CD14-positive monocyte (primary cell): ENCODE results near the gene CAPSL. TPM values are rescaled to one million over a fixed set of nuclear protein-coding genes. Genes with fewer than 3 reads are reported as not detected.
A peak's percentile ranks its signal among the peaks of the same experiment; 100 is the strongest.

ENCODE experiments used
- DNase-seq, 3 donors: peaks; one replicate each; pipeline ENCODE4 v3.0.0-alpha.2; 2011 to 2022
- H2AFZ ChIP-seq: 2 replicates; pipeline ENCODE4 v1.6.0; 2012; ENCODE audit warnings: mild to moderate bottlenecking, low read depth, low read length, inconsistent platforms; ENCODE audit not compliant: insufficient read depth, poor library complexity, severe bottlenecking
- H3K27ac ChIP-seq, 2 donors: 1 replicate in 1 of 2; 2 replicates in 1 of 2; pipeline ENCODE4 v1.5.1; 2012 to 2013; ENCODE audit warnings: low read length in 2 of 2, control low read depth in 1 of 2, inconsistent platforms in 1 of 2, low read depth in 1 of 2, mild to moderate bottlenecking in 1 of 2
- H3K27me3 ChIP-seq, 2 donors: one replicate each; pipeline versions ENCODE4 v1.6.0 to v1.6.1; 2011 to 2013; ENCODE audit warnings: low read length in 2 of 2; ENCODE audit not compliant: control insufficient read depth in 2 of 2, insufficient read depth in 2 of 2
- H3K36me3 ChIP-seq, 2 donors: replicated peaks in 1 of 2; 1 replicate in 1 of 2; 2 replicates in 1 of 2; pipeline versions ENCODE4 v1.5.1 to v1.6.1; 2012 to 2013; ENCODE audit warnings: low read length in 2 of 2, control low read depth in 1 of 2, inconsistent platforms in 1 of 2, mild to moderate bottlenecking in 1 of 2; ENCODE audit not compliant: insufficient read depth in 2 of 2, control insufficient read depth in 1 of 2
- H3K4me1 ChIP-seq, 2 donors: 1 replicate in 1 of 2; 2 replicates in 1 of 2; pipeline versions ENCODE4 v1.5.1 to v1.6.1; 2012 to 2013; ENCODE audit warnings: low read length in 2 of 2, control low read depth in 1 of 2, inconsistent platforms in 1 of 2, mild to moderate bottlenecking in 1 of 2, moderate library complexity in 1 of 2; ENCODE audit not compliant: insufficient read depth in 2 of 2, control insufficient read depth in 1 of 2
- H3K4me2 ChIP-seq: replicated peaks from 2 replicates; pipeline ENCODE3; 2012; ENCODE audit warnings: low read length, moderate library complexity, mild to moderate bottlenecking; ENCODE audit not compliant: poor library complexity, severe bottlenecking; ENCODE audit errors: extremely low read depth
- H3K4me3 ChIP-seq, 3 experiments: fragments of 200-600 bp in 1 of 3; sonication (generic) in 1 of 3; replicated peaks in 1 of 3; 1 replicate in 2 of 3; 2 replicates in 1 of 3; pipeline ENCODE4 v1.5.1; 2011 to 2013; ENCODE audit warnings: low read length in 3 of 3, mild to moderate bottlenecking in 3 of 3, control low read depth in 2 of 3, low read depth in 2 of 3, inconsistent platforms in 1 of 3, moderate library complexity in 1 of 3
- H3K79me2 ChIP-seq: 2 replicates; pipeline ENCODE4 v1.6.0; 2012; ENCODE audit warnings: mild to moderate bottlenecking, control low read depth, inconsistent platforms, low read length, moderate library complexity; ENCODE audit not compliant: insufficient read depth
- H3K9ac ChIP-seq: 2 replicates; pipeline ENCODE4 v1.6.0; 2017; ENCODE audit warnings: low read length, mild to moderate bottlenecking; ENCODE audit not compliant: insufficient read depth, poor library complexity, severe bottlenecking
- H3K9me3 ChIP-seq, 2 donors: replicated peaks in 1 of 2; 1 replicate in 1 of 2; 2 replicates in 1 of 2; pipeline versions ENCODE4 v1.5.1 to v1.6.1; 2012 to 2013; ENCODE audit warnings: low read length in 2 of 2, control low read depth in 1 of 2; ENCODE audit not compliant: control insufficient read depth in 1 of 2, insufficient read depth in 1 of 2
- H4K20me1 ChIP-seq: 2 replicates; pipeline ENCODE4 v1.6.0; 2012; ENCODE audit warnings: mild to moderate bottlenecking, low read length, control low read depth, moderate library complexity; ENCODE audit not compliant: insufficient read depth
- H3K27ac Mint-ChIP-seq, 7 donors: one replicate each; pipeline ENCODE4 v1.8.0; 2020; ENCODE audit warnings: mild to moderate bottlenecking in 7 of 7, mixed read lengths in 7 of 7, moderate library complexity in 6 of 7, inconsistent platforms in 2 of 7
- H3K27me3 Mint-ChIP-seq, 3 donors: one replicate each; pipeline ENCODE4 v1.8.0; 2021 to 2022; ENCODE audit warnings: low read depth in 3 of 3, mild to moderate bottlenecking in 3 of 3, mixed read lengths in 3 of 3, moderate library complexity in 3 of 3, inconsistent platforms in 1 of 3
- H3K36me3 Mint-ChIP-seq, 2 donors: one replicate each; pipeline ENCODE4 v1.8.0; 2020; ENCODE audit warnings: mixed read lengths in 2 of 2, inconsistent platforms in 1 of 2, mild to moderate bottlenecking in 1 of 2
- H3K4me1 Mint-ChIP-seq: one replicate; pipeline ENCODE4 v1.8.0; 2020; ENCODE audit warnings: mild to moderate bottlenecking, mixed read lengths
- H3K4me3 Mint-ChIP-seq, 2 donors: one replicate each; pipeline ENCODE4 v1.8.0; 2020; ENCODE audit warnings: mild to moderate bottlenecking in 2 of 2, mixed read lengths in 2 of 2, moderate library complexity in 1 of 2
- H3K9me3 Mint-ChIP-seq, 7 donors: one replicate each; pipeline ENCODE4 v1.8.0; 2020 to 2022; ENCODE audit warnings: mixed read lengths in 7 of 7, mild to moderate bottlenecking in 6 of 7, moderate library complexity in 6 of 7, inconsistent platforms in 2 of 7
- CTCF ChIP-seq: fragments of 200-600 bp; IDR thresholded peaks from one replicate; pipeline ENCODE4 v1.8.0; 2022; ENCODE audit warnings: antibody characterized with exemption, mild to moderate bottlenecking
- WGBS: methylation state at CpG from one replicate; pipeline ENCODE4 v1.1.5; 2013; ENCODE audit warnings: missing lambda C conversion rate; ENCODE audit not compliant: insufficient coverage; 5-methylcytosine and 5-hydroxymethylcytosine counted together
- intact Hi-C, 2 donors: fragments of 100-400 bp; cut with micrococcal nuclease; formaldehyde crosslinking; loops; one replicate each; pipeline versions ENCODE4 v1.15.0 to v1.15.1; 2023
- polyA plus RNA-seq, 3 donors: library from polyadenylated mRNA; depleted of rRNA in 1 of 3; unstranded in 2 of 3; stranded (reverse) in 1 of 3; fragments of 300-500 nt in 2 of 3; fragments of >200 nt in 1 of 3; fragmentation: Illumina TruSeq in 2 of 3; gene quantifications; 1 replicate in 2 of 3; 2 replicates in 1 of 3; pipeline ENCODE4 v1.2.3, GENCODE V29; 2012 to 2021

Gene CAPSL
- polyA plus RNA-seq, 3 donors: not detected

- Mint-ChIP-seq H3K36me3 (no peaks in the 10 kb centered on the region), H3K9me3 (peaks cover 2 to 7% (median 3%) of the 10 kb centered on the region in 7 donors), H3K27me3 (no peaks in the 10 kb centered on the region), H3K4me3 (no peak overlapping the region), H3K4me1 (peaks cover 7% of the 10 kb centered on the region), H3K27ac (no peak overlapping the region)
- intact Hi-C loops: no loop called here
- H3K27me3 ChIP-seq: no peaks in the 10 kb centered on the region
- TF ChIP-seq CTCF: no peak
- H2AFZ ChIP-seq: no peak overlapping the region
- 96% methylated on average over 2 of the region's 4 CpGs for WGBS
- H3K36me3 ChIP-seq: no peaks in the 10 kb centered on the region
- H3K4me1 ChIP-seq: no peaks in the 10 kb centered on the region
- no peak for DNase-seq
- H4K20me1 ChIP-seq: no peaks in the 10 kb centered on the region
- no peak overlapping the region for H3K9ac ChIP-seq
- H3K4me2 ChIP-seq: no peak overlapping the region
- no peak overlapping the region for H3K4me3 ChIP-seq
- no peaks in the 10 kb centered on the region for H3K79me2 ChIP-seq
- H3K27ac ChIP-seq: no peak overlapping the region
- H3K9me3 ChIP-seq: no peaks in the 10 kb centered on the region
Observed at GRCh38 chr5:35867998-35868397, 70.4 kb downstream of the CAPSL start.

- no peak for TF ChIP-seq CTCF
- no peak overlapping the region for H3K9ac ChIP-seq
- Mint-ChIP-seq H3K4me1 (peaks cover 2% of the 10 kb centered on the region), H3K27ac (peak overlapping the region in 1 of 7 donors; percentile 28), H3K4me3 (no peak overlapping the region), H3K9me3 (peaks cover 0 to 2% (median 0%) of the 10 kb centered on the region in 7 donors), H3K36me3 (no peaks in the 10 kb centered on the region), H3K27me3 (peaks cover 0 to 2% (median 0%) of the 10 kb centered on the region in 3 donors)
- no peak overlapping the region for H3K4me2 ChIP-seq
- no peaks in the 10 kb centered on the region for H3K4me1 ChIP-seq
- no peaks in the 10 kb centered on the region for H3K27me3 ChIP-seq
- H4K20me1 ChIP-seq: no peaks in the 10 kb centered on the region
- H3K79me2 ChIP-seq: no peaks in the 10 kb centered on the region
- intact Hi-C loops: no loop called here
- no peaks in the 10 kb centered on the region for H3K36me3 ChIP-seq
- no peaks in the 10 kb centered on the region for H3K9me3 ChIP-seq
- peak in 1 of 3 donors; percentile 23 for DNase-seq
- peak overlapping the region; percentile 7 for H2AFZ ChIP-seq
- no peak overlapping the region for H3K4me3 ChIP-seq
- no peak overlapping the region for H3K27ac ChIP-seq
- no CpG with 5 or more reads among the region's 3 CpGs for WGBS
Observed at GRCh38 chr5:35863159-35863558, 75.3 kb downstream of the CAPSL start.
